WTC11 (cell line): ENCODE results near the gene IRX5. TPM values are rescaled to one million over a fixed set of nuclear protein-coding genes. Genes with fewer than 3 reads are reported as not detected.

ENCODE experiments used
- ATAC-seq: fragments of 200-7000 bp; cut with Tn5 transposase; 2 replicates; pipeline ENCODE4 v1.10.0; 2021; ENCODE audit warnings: mild to moderate bottlenecking, moderate library complexity
- CTCF ChIA-PET: fragments of 300-600 bp; sonication (Branson Sonifier 250); formaldehyde crosslinking; loops from one replicate; lab custom pipeline; 2021; ENCODE audit warnings: antibody characterized with exemption; lab: Charles Lee
- POLR2A ChIA-PET: fragments of 350-600 bp; sonication (Branson Sonifier 250); formaldehyde crosslinking; loops from one replicate; lab custom pipeline; 2021; ENCODE audit warnings: antibody characterized with exemption; lab: Charles Lee
- DNase-seq: peaks from one replicate; pipeline ENCODE4 v3.0.0; 2021; ENCODE audit warnings: low spot score
- H3K27ac Mint-ChIP-seq: 2 replicates; pipeline ENCODE4 v1.8.0; 2021; ENCODE audit warnings: mixed read lengths
- H3K27me3 Mint-ChIP-seq: 2 replicates; pipeline ENCODE4 v1.8.0; 2021; ENCODE audit warnings: low read depth, mild to moderate bottlenecking, moderate library complexity, mixed read lengths
- H3K36me3 Mint-ChIP-seq: 2 replicates; pipeline ENCODE4 v1.8.0; 2021; ENCODE audit warnings: mixed read lengths
- H3K4me1 Mint-ChIP-seq: 2 replicates; pipeline ENCODE4 v1.8.0; 2022; ENCODE audit warnings: mixed read lengths
- H3K4me3 Mint-ChIP-seq: 2 replicates; pipeline ENCODE4 v1.8.0; 2021; ENCODE audit warnings: mild to moderate bottlenecking, moderate library complexity, mixed read lengths
- H3K9me3 Mint-ChIP-seq: 2 replicates; pipeline ENCODE4 v1.8.0; 2021; ENCODE audit warnings: mixed read lengths
- CREM ChIP-seq: sonication (generic); formaldehyde crosslinking; IDR thresholded peaks from 2 replicates; pipeline ENCODE4 v1.8.1; 2022; ENCODE audit warnings: mild to moderate bottlenecking, missing genetic modification reagents, moderate library complexity
- ELF4 ChIP-seq: sonication (generic); formaldehyde crosslinking; IDR thresholded peaks from 2 replicates; pipeline ENCODE4 v1.8.1; 2022; ENCODE audit warnings: low read depth, mild to moderate bottlenecking, moderate library complexity, missing genetic modification reagents
- ETV6 ChIP-seq: sonication (generic); formaldehyde crosslinking; IDR thresholded peaks from 2 replicates; pipeline ENCODE4 v1.8.1; 2022; ENCODE audit warnings: mild to moderate bottlenecking, missing genetic modification reagents
- GRHL2 ChIP-seq: fragments of 250-450 bp; sonication (Bioruptor Pico); IDR thresholded peaks from 2 replicates; pipeline ENCODE4 v1.8.0; 2022; ENCODE audit warnings: mild to moderate bottlenecking, moderate library complexity; ENCODE audit not compliant: insufficient replicate concordance, severe bottlenecking
- GTF2I ChIP-seq: fragments of 250-450 bp; sonication (Bioruptor Pico); conservative IDR thresholded peaks from 2 replicates; pipeline ENCODE4 v1.4.0; 2021; ENCODE audit warnings: mild to moderate bottlenecking
- MYBL2 ChIP-seq: sonication (generic); formaldehyde crosslinking; IDR thresholded peaks from 2 replicates; pipeline ENCODE4 v1.8.1; 2023; ENCODE audit warnings: mild to moderate bottlenecking, moderate library complexity, missing genetic modification reagents
- SMAD3 ChIP-seq: sonication (generic); formaldehyde crosslinking; IDR thresholded peaks from 2 replicates; pipeline ENCODE4 v1.8.0; 2022; ENCODE audit warnings: missing genetic modification reagents, mild to moderate bottlenecking, borderline replicate concordance
- SOX15 ChIP-seq: fragments of 250-450 bp; sonication (Bioruptor Pico); IDR thresholded peaks from 2 replicates; pipeline ENCODE4 v1.9.0; 2021; ENCODE audit warnings: mild to moderate bottlenecking
- SP1 ChIP-seq: sonication (generic); formaldehyde crosslinking; conservative IDR thresholded peaks from 2 replicates; pipeline ENCODE4 v1.8.1; 2022; ENCODE audit warnings: missing genetic modification reagents
- ZBTB21 ChIP-seq: sonication (generic); formaldehyde crosslinking; IDR thresholded peaks from 2 replicates; pipeline ENCODE4 v1.8.1; 2023; ENCODE audit warnings: mild to moderate bottlenecking, missing genetic modification reagents, borderline replicate concordance
- ZNF121 ChIP-seq: sonication (generic); formaldehyde crosslinking; IDR thresholded peaks from 2 replicates; pipeline ENCODE4 v1.8.0; 2023; ENCODE audit warnings: missing genetic modification reagents
- ZNF317 ChIP-seq: sonication (generic); formaldehyde crosslinking; IDR thresholded peaks from 2 replicates; pipeline ENCODE4 v1.8.1; 2023; ENCODE audit warnings: low read depth, mild to moderate bottlenecking, moderate library complexity, missing genetic modification reagents, borderline replicate concordance
- total RNA-seq: library from RNA; stranded (reverse); gene quantifications from 3 replicates; pipeline ENCODE4 v1.2.3, GENCODE V29; 2021
- TF ChIP-seq, protein P1 (sequence below): sonication (generic); formaldehyde crosslinking; conservative IDR thresholded peaks from 2 replicates; pipeline ENCODE4 v1.8.1; 2023; ENCODE audit warnings: mild to moderate bottlenecking, low read depth, missing genetic modification reagents, moderate library complexity
- TF ChIP-seq, protein P2 (sequence below): sonication (generic); formaldehyde crosslinking; IDR thresholded peaks from 2 replicates; pipeline ENCODE4 v1.8.1; 2023; ENCODE audit warnings: mild to moderate bottlenecking, missing genetic modification reagents, moderate library complexity
- TF ChIP-seq, protein P3 (sequence below): sonication (generic); formaldehyde crosslinking; IDR thresholded peaks from 2 replicates; pipeline ENCODE4 v1.8.1; 2023; ENCODE audit warnings: mild to moderate bottlenecking, missing genetic modification reagents
- TF ChIP-seq, protein P4 (sequence below): sonication (generic); formaldehyde crosslinking; IDR thresholded peaks from 2 replicates; pipeline ENCODE4 v1.8.0; 2023; ENCODE audit warnings: missing genetic modification reagents
- TF ChIP-seq, protein P5 (sequence below): sonication (generic); formaldehyde crosslinking; IDR thresholded peaks from 2 replicates; pipeline ENCODE4 v1.8.0; 2023; ENCODE audit warnings: mild to moderate bottlenecking, missing genetic modification reagents
- TF ChIP-seq, protein P6 (sequence below): fragments of 250-450 bp; sonication (Bioruptor Pico); IDR thresholded peaks from 2 replicates; pipeline ENCODE4 v1.9.0; 2021; ENCODE audit warnings: mild to moderate bottlenecking

IRX5 gene
- total RNA-seq, 1 experiment from 2014 or later = 0.35 TPM

DNA sequence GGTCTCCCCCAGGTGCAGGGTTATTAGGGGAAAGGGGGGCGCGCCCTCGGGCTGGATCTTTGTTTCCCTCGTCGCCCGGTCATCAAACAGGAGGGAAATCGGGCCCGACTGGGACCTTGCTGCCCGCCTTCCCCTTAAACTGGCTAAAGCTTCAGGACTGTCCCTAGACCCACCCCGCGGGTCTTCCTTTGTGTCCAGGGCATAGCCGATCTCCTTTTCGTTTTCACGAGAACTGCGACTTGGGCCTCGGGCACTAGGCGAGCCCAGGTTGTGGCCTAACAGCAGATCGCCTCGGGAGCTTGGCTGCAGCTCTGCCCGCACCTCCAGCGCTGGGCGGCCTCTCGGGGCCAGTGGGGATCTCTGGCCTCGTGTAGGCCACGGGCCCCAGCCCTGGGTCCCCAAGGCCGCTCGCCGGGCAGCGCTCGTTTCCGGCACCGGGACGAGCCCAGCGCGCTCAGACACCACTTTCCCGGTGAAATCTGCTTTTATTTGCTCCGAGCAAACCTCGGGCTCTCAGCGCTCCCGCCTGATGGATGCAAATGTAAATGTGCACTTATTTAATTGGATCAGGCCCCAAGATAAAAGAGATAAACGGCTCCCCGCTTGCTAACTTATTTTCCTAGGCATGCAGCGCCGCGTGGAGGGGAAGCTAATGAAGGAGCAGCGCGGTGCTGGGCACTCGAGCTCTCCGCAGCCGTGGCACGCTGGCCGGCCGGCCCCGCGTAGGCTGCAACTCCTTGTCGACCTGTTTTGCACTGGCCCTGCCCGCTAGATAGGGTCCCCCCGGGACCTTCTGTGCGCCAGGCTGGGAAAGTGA lies 7.8 kb downstream of the IRX5 start:
- DNase-seq = peak; percentile 30
- TF ChIP-seq, protein P1, sequence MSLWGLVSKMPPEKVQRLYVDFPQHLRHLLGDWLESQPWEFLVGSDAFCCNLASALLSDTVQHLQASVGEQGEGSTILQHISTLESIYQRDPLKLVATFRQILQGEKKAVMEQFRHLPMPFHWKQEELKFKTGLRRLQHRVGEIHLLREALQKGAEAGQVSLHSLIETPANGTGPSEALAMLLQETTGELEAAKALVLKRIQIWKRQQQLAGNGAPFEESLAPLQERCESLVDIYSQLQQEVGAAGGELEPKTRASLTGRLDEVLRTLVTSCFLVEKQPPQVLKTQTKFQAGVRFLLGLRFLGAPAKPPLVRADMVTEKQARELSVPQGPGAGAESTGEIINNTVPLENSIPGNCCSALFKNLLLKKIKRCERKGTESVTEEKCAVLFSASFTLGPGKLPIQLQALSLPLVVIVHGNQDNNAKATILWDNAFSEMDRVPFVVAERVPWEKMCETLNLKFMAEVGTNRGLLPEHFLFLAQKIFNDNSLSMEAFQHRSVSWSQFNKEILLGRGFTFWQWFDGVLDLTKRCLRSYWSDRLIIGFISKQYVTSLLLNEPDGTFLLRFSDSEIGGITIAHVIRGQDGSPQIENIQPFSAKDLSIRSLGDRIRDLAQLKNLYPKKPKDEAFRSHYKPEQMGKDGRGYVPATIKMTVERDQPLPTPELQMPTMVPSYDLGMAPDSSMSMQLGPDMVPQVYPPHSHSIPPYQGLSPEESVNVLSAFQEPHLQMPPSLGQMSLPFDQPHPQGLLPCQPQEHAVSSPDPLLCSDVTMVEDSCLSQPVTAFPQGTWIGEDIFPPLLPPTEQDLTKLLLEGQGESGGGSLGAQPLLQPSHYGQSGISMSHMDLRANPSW (CRISPR knock-in tag) = no peak
- TF ChIP-seq ZBTB21 (0 out of 2 replicates have a peak, but pooled peaks have one; percentile 32), ZNF317 (CRISPR knock-in tag) (no peak), SP1 (CRISPR knock-in tag) (0 out of 2 replicates have a peak, but pooled peaks have one; percentile 0)
- TF ChIP-seq, all 79 proteins: peak for 2
- H3K4me1 Mint-ChIP-seq = peaks cover 44% of the 10 kb centered on the region
- peaks cover 99% of the 10 kb centered on the region for H3K27me3 Mint-ChIP-seq
- CTCF ChIA-PET = interaction anchor here (1.0 to 1.4 kb wide), 2 partner anchors 11 to 110 kb away, joined by 3 read pairs; no protein-coding TSS in a partner anchor
- no peak overlapping the region for H3K27ac Mint-ChIP-seq
- ATAC-seq = no peak
- H3K36me3 Mint-ChIP-seq = peaks cover 2% of the 10 kb centered on the region; the same call in 1 of the 2 replicates
- H3K9me3 Mint-ChIP-seq = no peaks in the 10 kb centered on the region
- H3K4me3 Mint-ChIP-seq = peak overlapping the region; percentile 74
- POLR2A ChIA-PET = no interaction called here

DNA sequence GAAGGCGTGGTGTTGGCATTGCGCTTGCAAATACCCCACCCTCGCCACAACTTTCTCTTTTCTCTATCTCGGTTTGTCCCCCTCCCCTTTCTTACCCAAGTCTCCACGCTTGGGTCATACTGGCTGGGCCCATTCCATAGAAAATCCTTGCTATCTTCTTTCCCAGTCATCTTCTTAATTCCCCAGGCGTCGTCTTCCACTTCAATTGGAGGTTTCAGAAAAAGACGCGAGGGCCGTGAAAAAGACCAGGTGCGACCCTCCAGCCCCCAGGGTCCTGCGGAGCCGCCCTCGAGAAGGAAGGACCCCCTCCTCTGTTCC lies 8.3 kb downstream of the IRX5 start:
- H3K9me3 Mint-ChIP-seq = no peaks in the 10 kb centered on the region
- no peak for ATAC-seq
- peaks cover 99% of the 10 kb centered on the region for H3K27me3 Mint-ChIP-seq
- ChIA-PET POLR2A (no interaction called here), CTCF (interaction anchor here (1.0 to 1.6 kb wide), 4 partner anchors 12 to 656 kb away, joined by 3 to 9 read pairs (median 4); no protein-coding TSS in a partner anchor)
- H3K4me1 Mint-ChIP-seq = peaks cover 41% of the 10 kb centered on the region
- H3K36me3 Mint-ChIP-seq = no peaks in the 10 kb centered on the region
- TF ChIP-seq SOX15 (CRISPR knock-in tag) = no peak
- TF ChIP-seq, protein P2, sequence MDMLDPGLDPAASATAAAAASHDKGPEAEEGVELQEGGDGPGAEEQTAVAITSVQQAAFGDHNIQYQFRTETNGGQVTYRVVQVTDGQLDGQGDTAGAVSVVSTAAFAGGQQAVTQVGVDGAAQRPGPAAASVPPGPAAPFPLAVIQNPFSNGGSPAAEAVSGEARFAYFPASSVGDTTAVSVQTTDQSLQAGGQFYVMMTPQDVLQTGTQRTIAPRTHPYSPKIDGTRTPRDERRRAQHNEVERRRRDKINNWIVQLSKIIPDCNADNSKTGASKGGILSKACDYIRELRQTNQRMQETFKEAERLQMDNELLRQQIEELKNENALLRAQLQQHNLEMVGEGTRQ (CRISPR knock-in tag) = no peak
- TF ChIP-seq GRHL2 (CRISPR knock-in tag) = no peak
- no peak for TF ChIP-seq ETV6 (CRISPR knock-in tag)
- TF ChIP-seq, protein P3, sequence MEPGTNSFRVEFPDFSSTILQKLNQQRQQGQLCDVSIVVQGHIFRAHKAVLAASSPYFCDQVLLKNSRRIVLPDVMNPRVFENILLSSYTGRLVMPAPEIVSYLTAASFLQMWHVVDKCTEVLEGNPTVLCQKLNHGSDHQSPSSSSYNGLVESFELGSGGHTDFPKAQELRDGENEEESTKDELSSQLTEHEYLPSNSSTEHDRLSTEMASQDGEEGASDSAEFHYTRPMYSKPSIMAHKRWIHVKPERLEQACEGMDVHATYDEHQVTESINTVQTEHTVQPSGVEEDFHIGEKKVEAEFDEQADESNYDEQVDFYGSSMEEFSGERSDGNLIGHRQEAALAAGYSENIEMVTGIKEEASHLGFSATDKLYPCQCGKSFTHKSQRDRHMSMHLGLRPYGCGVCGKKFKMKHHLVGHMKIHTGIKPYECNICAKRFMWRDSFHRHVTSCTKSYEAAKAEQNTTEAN (CRISPR knock-in tag) = no peak
- TF ChIP-seq, protein P4, sequence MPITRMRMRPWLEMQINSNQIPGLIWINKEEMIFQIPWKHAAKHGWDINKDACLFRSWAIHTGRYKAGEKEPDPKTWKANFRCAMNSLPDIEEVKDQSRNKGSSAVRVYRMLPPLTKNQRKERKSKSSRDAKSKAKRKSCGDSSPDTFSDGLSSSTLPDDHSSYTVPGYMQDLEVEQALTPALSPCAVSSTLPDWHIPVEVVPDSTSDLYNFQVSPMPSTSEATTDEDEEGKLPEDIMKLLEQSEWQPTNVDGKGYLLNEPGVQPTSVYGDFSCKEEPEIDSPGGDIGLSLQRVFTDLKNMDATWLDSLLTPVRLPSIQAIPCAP (CRISPR knock-in tag) = no peak
- 0 out of 2 replicates have a peak, but pooled peaks have one; percentile 44 for TF ChIP-seq GTF2I
- TF ChIP-seq ELF4 = no peak
- TF ChIP-seq, protein P5, sequence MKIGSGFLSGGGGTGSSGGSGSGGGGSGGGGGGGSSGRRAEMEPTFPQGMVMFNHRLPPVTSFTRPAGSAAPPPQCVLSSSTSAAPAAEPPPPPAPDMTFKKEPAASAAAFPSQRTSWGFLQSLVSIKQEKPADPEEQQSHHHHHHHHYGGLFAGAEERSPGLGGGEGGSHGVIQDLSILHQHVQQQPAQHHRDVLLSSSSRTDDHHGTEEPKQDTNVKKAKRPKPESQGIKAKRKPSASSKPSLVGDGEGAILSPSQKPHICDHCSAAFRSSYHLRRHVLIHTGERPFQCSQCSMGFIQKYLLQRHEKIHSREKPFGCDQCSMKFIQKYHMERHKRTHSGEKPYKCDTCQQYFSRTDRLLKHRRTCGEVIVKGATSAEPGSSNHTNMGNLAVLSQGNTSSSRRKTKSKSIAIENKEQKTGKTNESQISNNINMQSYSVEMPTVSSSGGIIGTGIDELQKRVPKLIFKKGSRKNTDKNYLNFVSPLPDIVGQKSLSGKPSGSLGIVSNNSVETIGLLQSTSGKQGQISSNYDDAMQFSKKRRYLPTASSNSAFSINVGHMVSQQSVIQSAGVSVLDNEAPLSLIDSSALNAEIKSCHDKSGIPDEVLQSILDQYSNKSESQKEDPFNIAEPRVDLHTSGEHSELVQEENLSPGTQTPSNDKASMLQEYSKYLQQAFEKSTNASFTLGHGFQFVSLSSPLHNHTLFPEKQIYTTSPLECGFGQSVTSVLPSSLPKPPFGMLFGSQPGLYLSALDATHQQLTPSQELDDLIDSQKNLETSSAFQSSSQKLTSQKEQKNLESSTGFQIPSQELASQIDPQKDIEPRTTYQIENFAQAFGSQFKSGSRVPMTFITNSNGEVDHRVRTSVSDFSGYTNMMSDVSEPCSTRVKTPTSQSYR (CRISPR knock-in tag) = no peak
- TF ChIP-seq CREM (CRISPR knock-in tag) = no peak
- TF ChIP-seq, protein P6, sequence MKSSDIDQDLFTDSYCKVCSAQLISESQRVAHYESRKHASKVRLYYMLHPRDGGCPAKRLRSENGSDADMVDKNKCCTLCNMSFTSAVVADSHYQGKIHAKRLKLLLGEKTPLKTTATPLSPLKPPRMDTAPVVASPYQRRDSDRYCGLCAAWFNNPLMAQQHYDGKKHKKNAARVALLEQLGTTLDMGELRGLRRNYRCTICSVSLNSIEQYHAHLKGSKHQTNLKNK (CRISPR knock-in tag) = no peak
- TF ChIP-seq MYBL2 = no peak
- peak; percentile 95 for TF ChIP-seq ZNF121 (CRISPR knock-in tag)
- no peak for TF ChIP-seq SMAD3 (CRISPR knock-in tag)
- TF ChIP-seq, protein P1 (CRISPR knock-in tag) = no peak
- H3K4me3 Mint-ChIP-seq = peak overlapping the region; percentile 74
- H3K27ac Mint-ChIP-seq = no peak overlapping the region
- DNase-seq = no peak
